Lower leg skin (tissue), 4 donors: ENCODE data around the gene HTR5A. TPM values are rescaled to one million over a fixed set of nuclear protein-coding genes. Genes with fewer than 3 reads are reported as not detected.

ENCODE experiments used
- DNase-seq, 2 donors: peaks; one replicate each; pipeline ENCODE4 v3.0.0-alpha.2; 2019; ENCODE audit warnings: low spot score in 2 of 2
- H3K4me3 ChIP-seq: fragments of 200-600 bp; sonication (generic); 2 replicates; pipeline ENCODE4 v1.5.1; 2017; ENCODE audit warnings: mild to moderate bottlenecking, low read depth; ENCODE audit not compliant: poor library complexity, severe bottlenecking
- CTCF ChIP-seq, 3 donors: fragments of 450-650 bp; IDR thresholded peaks; one replicate each; pipeline ENCODE4 v1.5.1; 2016; ENCODE audit warnings: antibody characterized with exemption in 3 of 3, mild to moderate bottlenecking in 3 of 3, moderate library complexity in 2 of 3
- POLR2A ChIP-seq, 2 donors: fragments of 450-650 bp; IDR thresholded peaks; one replicate each; pipeline ENCODE4 v1.6.1; 2016 to 2017; ENCODE audit warnings: antibody characterized with exemption in 2 of 2, mild to moderate bottlenecking in 1 of 2, moderate library complexity in 1 of 2
- WGBS, 2 donors: methylation state at CpG; one replicate each; pipeline ENCODE4 v1.1.5; 2018; 5-methylcytosine and 5-hydroxymethylcytosine counted together
- intact Hi-C: fragments of 100-400 bp; cut with DNase I; formaldehyde crosslinking; loops from one replicate; pipeline ENCODE4 v1.15.0; 2023; ENCODE audit warnings: low total_unique reads
- total RNA-seq, 4 donors: library from RNA; depleted of rRNA; stranded (reverse); fragments of >200 nt; gene quantifications; one replicate each; pipeline ENCODE4 v1.1.0, GENCODE V29; 2016

Gene HTR5A
- total RNA-seq, 4 donors from 2014 or later, result not detected

GRCh38 chr7:155094636-155095135, 24.6 kb downstream of the HTR5A start:
- no peak overlapping the region for H3K4me3 ChIP-seq
- 68 to 85% methylated on average over 6 of the region's 6 CpGs for WGBS, 2 donors
- intact Hi-C loops, result no loop called here
- DNase-seq, result no peak
- TF ChIP-seq POLR2A (IDR thresholded peaks at IDR 0.05) (no peak), CTCF (IDR thresholded peaks at IDR 0.05) (no peak)

- no peak for DNase-seq
- intact Hi-C loops, result no loop called here
- no peak for TF ChIP-seq CTCF (IDR thresholded peaks at IDR 0.05)
- no peak for TF ChIP-seq POLR2A (IDR thresholded peaks at IDR 0.05)
- WGBS, 2 donors, result 36 to 50% methylated on average over 3 of the region's 3 CpGs
- H3K4me3 ChIP-seq, result no peak overlapping the region
Observed at GRCh38 chr7:155097338-155097737, 27.2 kb downstream of the HTR5A start.

GRCh38 chr7:155103839-155104238, 33.7 kb downstream of the HTR5A start:
- WGBS, 2 donors, result 42 to 45% methylated on average over 4 of the region's 4 CpGs
- TF ChIP-seq CTCF (IDR thresholded peaks at IDR 0.05), result no peak
- no peak for TF ChIP-seq POLR2A (IDR thresholded peaks at IDR 0.05)
- no peak for DNase-seq
- no peak overlapping the region for H3K4me3 ChIP-seq
- intact Hi-C loops, result no loop called here

GRCh38 chr7:155104913-155105312, 34.8 kb downstream of the HTR5A start:
- 48 to 53% methylated on average over 7 of the region's 7 CpGs for WGBS, 2 donors
- no peak for TF ChIP-seq POLR2A (IDR thresholded peaks at IDR 0.05)
- no peak for TF ChIP-seq CTCF (IDR thresholded peaks at IDR 0.05)
- DNase-seq, result no peak
- H3K4me3 ChIP-seq, result no peak overlapping the region
- intact Hi-C loops, result no loop called here

GRCh38 chr7:155106356-155106755, 36.2 kb downstream of the HTR5A start:
- intact Hi-C loops, result no loop called here
- TF ChIP-seq POLR2A (IDR thresholded peaks at IDR 0.05) (no peak), CTCF (IDR thresholded peaks at IDR 0.05) (no peak)
- H3K4me3 ChIP-seq, result no peak overlapping the region
- no peak for DNase-seq
- 78% methylated on average over 5 of the region's 5 CpGs for WGBS, 2 donors

GRCh38 chr7:155107126-155107525, 37.0 kb downstream of the HTR5A start:
- no peak overlapping the region for H3K4me3 ChIP-seq
- no peak for DNase-seq
- intact Hi-C loops, result no loop called here
- WGBS, 2 donors, result 61 to 68% methylated on average over 4 of the region's 4 CpGs
- TF ChIP-seq POLR2A (IDR thresholded peaks at IDR 0.05) (no peak), CTCF (IDR thresholded peaks at IDR 0.05) (no peak)
